NCI-H1048 (cell line): ENCODE results near the gene CCDC3.

Experiments
- DNase-seq: peaks from one replicate; lab custom pipeline; 2025; lab: John Stamatoyannopoulos, UW

CCDC3 gene

GRCh38 chr10:12922117-12922900 is 79.2 kb downstream of the CCDC3 start:
- no peak for DNase-seq

- no peak for DNase-seq
These were observed 80.3 kb downstream of the CCDC3 start for GRCh38 chr10:12921163-12921562.

GRCh38 chr10:12919574-12919973 is 81.9 kb downstream of the CCDC3 start:
- no peak for DNase-seq

GRCh38 chr10:12916587-12916986 is 84.9 kb downstream of the CCDC3 start:
- no peak for DNase-seq

GRCh38 chr10:12915637-12916168 is 85.8 kb downstream of the CCDC3 start:
- DNase-seq = no peak

GRCh38 chr10:12914111-12914510 is 87.4 kb downstream of the CCDC3 start:
- DNase-seq = no peak

GRCh38 chr10:12911795-12912194 is 89.7 kb downstream of the CCDC3 start:
- DNase-seq = no peak

GRCh38 chr10:12910835-12911234 is 90.7 kb downstream of the CCDC3 start:
- DNase-seq = no peak

GRCh38 chr10:12909836-12910185 is 91.7 kb downstream of the CCDC3 start:
- DNase-seq = no peak

GRCh38 chr10:12909182-12909835 is 92.2 kb downstream of the CCDC3 start:
- no peak for DNase-seq

- DNase-seq = no peak
These were observed 92.7 kb downstream of the CCDC3 start for GRCh38 chr10:12908773-12909172.

GRCh38 chr10:12907656-12908055 is 93.9 kb downstream of the CCDC3 start:
- no peak for DNase-seq

- no peak for DNase-seq
These were observed 95.4 kb downstream of the CCDC3 start for GRCh38 chr10:12906051-12906541.

- no peak for DNase-seq
These were observed 96.4 kb downstream of the CCDC3 start for GRCh38 chr10:12905067-12905466.

- no peak for DNase-seq
These were observed 98.6 kb downstream of the CCDC3 start for GRCh38 chr10:12902851-12903358.

GRCh38 chr10:12902135-12902572 is 99.4 kb downstream of the CCDC3 start:
- DNase-seq = no peak

GRCh38 chr10:12899546-12899945 is 102.0 kb downstream of the CCDC3 start:
- DNase-seq = no peak

GRCh38 chr10:12898271-12898670 is 103.2 kb downstream of the CCDC3 start:
- no peak for DNase-seq

- DNase-seq = no peak
These were observed 104.2 kb downstream of the CCDC3 start for GRCh38 chr10:12897278-12897677.

- DNase-seq = no peak
These were observed 105.3 kb downstream of the CCDC3 start for GRCh38 chr10:12896251-12896650.

- DNase-seq = no peak
These were observed 108.6 kb downstream of the CCDC3 start for GRCh38 chr10:12892924-12893323.

GRCh38 chr10:12890958-12891357 is 110.6 kb downstream of the CCDC3 start:
- no peak for DNase-seq

- DNase-seq = no peak
These were observed 113.0 kb downstream of the CCDC3 start for GRCh38 chr10:12888470-12888869.
